Kidney (tissue), 14 donors: ENCODE measurements around the gene TMPRSS15. TPM values are rescaled to one million over a fixed set of nuclear protein-coding genes. Genes with fewer than 3 reads are reported as not detected.
A peak's percentile ranks its signal among the peaks of the same experiment; 100 is the strongest.

Experiments
- DNase-seq, 5 donors: peaks; one replicate each; pipeline ENCODE4 v3.0.0-alpha.2; 2013 to 2020
- FAIRE-seq: peaks from 2 replicates; lab custom pipeline; 2012; peaks lifted over from hg19 to GRCh38; lab: Jason Lieb, UNC
- H3K27ac ChIP-seq, 2 donors: one replicate each; pipeline ENCODE4 v1.7.0; 2013; ENCODE audit warnings: low read depth in 2 of 2, low read length in 2 of 2, inconsistent platforms in 1 of 2
- H3K27me3 ChIP-seq: one replicate; pipeline ENCODE4 v1.7.1; 2013; ENCODE audit warnings: low read length, inconsistent platforms; ENCODE audit not compliant: control insufficient read depth, insufficient read depth
- H3K36me3 ChIP-seq, 3 donors: one replicate each; pipeline versions ENCODE4 v1.7.0 to v1.7.1; 2013; ENCODE audit warnings: low read length in 3 of 3, control low read depth in 1 of 3, inconsistent platforms in 1 of 3; ENCODE audit not compliant: insufficient read depth in 3 of 3, control insufficient read depth in 2 of 3
- H3K4me1 ChIP-seq, 3 donors: one replicate each; pipeline versions ENCODE4 v1.7.0 to v1.7.1; 2013; ENCODE audit warnings: low read length in 3 of 3, inconsistent platforms in 1 of 3, low read depth in 1 of 3; ENCODE audit not compliant: control insufficient read depth in 2 of 3, insufficient read depth in 2 of 3
- H3K4me3 ChIP-seq, 3 donors: one replicate each; pipeline versions ENCODE4 v1.7.0 to v1.8.1; 2013; ENCODE audit warnings: low read length in 3 of 3, control low read depth in 1 of 3, inconsistent platforms in 1 of 3
- H3K9ac ChIP-seq, 3 donors: one replicate each; pipeline versions ENCODE4 v1.7.0 to v1.7.1; 2013; ENCODE audit warnings: low read length in 3 of 3, control low read depth in 1 of 3, inconsistent platforms in 1 of 3
- H3K9me3 ChIP-seq, 3 donors: one replicate each; pipeline versions ENCODE4 v1.7.0 to v1.7.1; 2013; ENCODE audit warnings: low read length in 3 of 3, control low read depth in 1 of 3, inconsistent platforms in 1 of 3; ENCODE audit not compliant: control insufficient read depth in 2 of 3, insufficient read depth in 1 of 3
- CTCF ChIP-seq: IDR thresholded peaks from 3 replicates; pipeline ENCODE4 v1.5.1; 2012; ENCODE audit warnings: mild to moderate bottlenecking, moderate library complexity, borderline replicate concordance; ENCODE audit not compliant: insufficient read depth; ENCODE audit errors: extremely low read depth
- intact Hi-C: fragments of 100-400 bp; cut with DNase I; formaldehyde crosslinking; loops from one replicate; pipeline ENCODE4 v1.11.1; 2022
- polyA plus RNA-seq: library from polyadenylated mRNA; stranded (reverse); fragments of 350-450 nt; fragmentation: Illumina TruSeq; extraction: RNeasy Lipid Tissue Mini Kit (QIAGEN cat#74804); gene quantifications from one replicate; pipeline ENCODE4 v1.2.3, GENCODE V29; 2014; ENCODE audit warnings: low read depth, low replicate concordance; ENCODE audit not compliant: insufficient read depth
- total RNA-seq: library from RNA; stranded (reverse); fragmentation: NEBNext Ultra II Directional; extraction: Animal tissue kit (Norgen Biotek cat#: 25700); gene quantifications from one replicate; pipeline ENCODE4 v1.2.1, GENCODE V29; 2021
- donor health status: control.
- donor health status: control.
- donor health status: control.
- donor health status: control.
- donor health status: control.
- donor health status: DM: yes; HTN: yes; CAD: no.
- donor health status: Normal renal cell carcinoma (clear cell type).

TMPRSS15 gene
- total and polyA plus RNA-seq, 2 donors from 2014 or later, result 0.09 TPM; not detected in 1

DNA sequence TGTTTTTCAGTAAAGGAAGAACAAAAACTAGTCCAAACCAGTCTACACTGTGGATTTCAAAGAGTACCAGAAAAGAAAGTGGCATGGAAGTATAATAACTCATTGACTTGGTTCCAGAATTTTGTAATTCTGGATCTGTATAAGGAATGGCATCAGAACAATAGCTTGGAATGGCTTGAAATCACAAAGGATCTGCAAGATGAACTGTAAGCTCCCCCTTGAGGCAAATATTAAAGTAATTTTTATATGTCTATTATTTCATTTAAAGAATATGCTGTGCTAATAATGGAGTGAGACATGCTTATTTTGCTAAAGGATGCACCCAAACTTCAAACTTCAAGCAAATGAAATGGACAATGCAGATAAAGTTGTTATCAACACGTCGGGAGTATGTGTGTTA lies 137.6 kb downstream of the TMPRSS15 start:
- no peaks in the 10 kb centered on the region for H3K36me3 ChIP-seq
- DNase-seq (no peak), FAIRE-seq (no peak)
- intact Hi-C loops, result no loop called here
- H3K4me3 ChIP-seq, result no peak overlapping the region
- no peak overlapping the region for H3K9ac ChIP-seq
- no peak for TF ChIP-seq CTCF
- H3K9me3 ChIP-seq, result no peaks in the 10 kb centered on the region
- no peaks in the 10 kb centered on the region for H3K4me1 ChIP-seq
- no peaks in the 10 kb centered on the region for H3K27me3 ChIP-seq
- no peak overlapping the region for H3K27ac ChIP-seq

GRCh38 chr21:18253799-18254198 lies 149.8 kb downstream of the TMPRSS15 start:
- DNase-seq (peak in 1 of 5 donors; percentile 22), FAIRE-seq (no peak)
- H3K4me1 ChIP-seq, result no peaks in the 10 kb centered on the region
- no peak overlapping the region for H3K4me3 ChIP-seq
- no peak for TF ChIP-seq CTCF
- no peaks in the 10 kb centered on the region for H3K36me3 ChIP-seq
- intact Hi-C loops, result no loop called here
- H3K27me3 ChIP-seq, result no peaks in the 10 kb centered on the region
- no peak overlapping the region for H3K9ac ChIP-seq
- no peaks in the 10 kb centered on the region for H3K9me3 ChIP-seq
- H3K27ac ChIP-seq, result no peak overlapping the region

- TF ChIP-seq CTCF, result no peak
- no peaks in the 10 kb centered on the region for H3K9me3 ChIP-seq
- no peak for FAIRE-seq
- no peak overlapping the region for H3K4me3 ChIP-seq
- no peaks in the 10 kb centered on the region for H3K4me1 ChIP-seq
- intact Hi-C loops, result no loop called here
- no peak overlapping the region for H3K9ac ChIP-seq
- no peak for DNase-seq
- H3K36me3 ChIP-seq, result no peaks in the 10 kb centered on the region
- no peaks in the 10 kb centered on the region for H3K27me3 ChIP-seq
- H3K27ac ChIP-seq, result no peak overlapping the region
Measured at GRCh38 chr21:18253221-18253620, 150.4 kb downstream of the TMPRSS15 start.

GRCh38 chr21:18252680-18253079 lies 150.9 kb downstream of the TMPRSS15 start:
- H3K4me1 ChIP-seq, result no peaks in the 10 kb centered on the region
- FAIRE-seq (no peak), DNase-seq (peak in 2 of 5 donors; percentile 11 to 17)
- H3K36me3 ChIP-seq, result no peaks in the 10 kb centered on the region
- no peak for TF ChIP-seq CTCF
- H3K4me3 ChIP-seq, result no peak overlapping the region
- no peaks in the 10 kb centered on the region for H3K27me3 ChIP-seq
- intact Hi-C loops, result no loop called here
- no peaks in the 10 kb centered on the region for H3K9me3 ChIP-seq
- no peak overlapping the region for H3K27ac ChIP-seq
- no peak overlapping the region for H3K9ac ChIP-seq
